Keratinocyte (primary cell): ENCODE data around the gene CAMKMT. TPM values are rescaled to one million over a fixed set of nuclear protein-coding genes. Genes with fewer than 3 reads are reported as not detected.
A peak's percentile ranks its signal among the peaks of the same experiment; 100 is the strongest.

Experiments
- DNase-seq: peaks from one replicate; pipeline ENCODE4 v3.0.0-alpha.2; 2011; ENCODE audit warnings: low read depth, missing footprints, low spot score
- FAIRE-seq: peaks from 2 replicates; lab custom pipeline; 2011; peaks lifted over from hg19 to GRCh38; lab: Jason Lieb, UNC
- H2AFZ ChIP-seq: 2 replicates; pipeline ENCODE4 v1.6.0; 2012; ENCODE audit warnings: low read length, control low read depth, inconsistent platforms; ENCODE audit not compliant: control insufficient read depth
- H3K27ac ChIP-seq: 2 replicates; pipeline ENCODE4 v1.5.1; 2011; ENCODE audit warnings: low read length; ENCODE audit not compliant: control insufficient read depth, insufficient read depth
- H3K27me3 ChIP-seq: 3 replicates; pipeline ENCODE4 v1.6.0; 2011; ENCODE audit warnings: low read length; ENCODE audit not compliant: control insufficient read depth, insufficient read depth; ENCODE audit errors: extremely low read depth
- H3K36me3 ChIP-seq, 2 experiments: 2 replicates in 1 of 2; 3 replicates in 1 of 2; pipeline ENCODE4 v1.5.1; 2011; ENCODE audit warnings: low read length in 2 of 2, mild to moderate bottlenecking in 1 of 2; ENCODE audit not compliant: control insufficient read depth in 2 of 2, insufficient read depth in 2 of 2; ENCODE audit errors: extremely low read depth in 1 of 2
- H3K4me1 ChIP-seq: 3 replicates; pipeline ENCODE4 v1.5.1; 2011; ENCODE audit warnings: low read length; ENCODE audit not compliant: control insufficient read depth, insufficient read depth; ENCODE audit errors: extremely low read depth
- H3K4me2 ChIP-seq: 3 replicates; pipeline ENCODE4 v1.6.0; 2011; ENCODE audit warnings: low read depth, low read length; ENCODE audit not compliant: control insufficient read depth, insufficient read depth; ENCODE audit errors: extremely low read depth
- H3K4me3 ChIP-seq, 3 experiments: fragments of 200-600 bp in 1 of 3; sonication (generic) in 1 of 3; 2 replicates in 2 of 3; 3 replicates in 1 of 3; pipeline ENCODE4 v1.5.1; 2011 to 2016; ENCODE audit warnings: low read length in 3 of 3, mild to moderate bottlenecking in 3 of 3, control low read depth in 2 of 3, inconsistent platforms in 1 of 3, low read depth in 1 of 3, mixed read lengths in 1 of 3, mixed run types in 1 of 3, moderate library complexity in 1 of 3; ENCODE audit not compliant: control insufficient read depth in 2 of 3, insufficient read depth in 2 of 3; ENCODE audit errors: extremely low read depth in 1 of 3
- H3K79me2 ChIP-seq: 2 replicates; pipeline ENCODE4 v1.6.0; 2012; ENCODE audit warnings: low read length; ENCODE audit not compliant: control insufficient read depth, insufficient read depth
- H3K9ac ChIP-seq: 3 replicates; pipeline ENCODE4 v1.6.0; 2011; ENCODE audit warnings: low read length; ENCODE audit not compliant: control insufficient read depth, insufficient read depth; ENCODE audit errors: extremely low read depth
- H3K9me1 ChIP-seq: 3 replicates; pipeline ENCODE4 v1.6.0; 2011; ENCODE audit warnings: low read length; ENCODE audit not compliant: control insufficient read depth, insufficient read depth; ENCODE audit errors: extremely low read depth
- H3K9me3 ChIP-seq: 2 replicates; pipeline ENCODE4 v1.5.1; 2012; ENCODE audit warnings: low read depth, low read length; ENCODE audit not compliant: control insufficient read depth
- H4K20me1 ChIP-seq: 3 replicates; pipeline ENCODE4 v1.6.0; 2011; ENCODE audit warnings: low read length; ENCODE audit not compliant: control insufficient read depth, insufficient read depth; ENCODE audit errors: extremely low read depth
- CTCF ChIP-seq, 3 experiments: IDR thresholded peaks in 1 of 3; conservative IDR thresholded peaks in 1 of 3; optimal IDR thresholded peaks in 1 of 3; 2 replicates in 2 of 3; 3 replicates in 1 of 3; pipeline versions ENCODE3 to v1.5.1; 2011; ENCODE audit warnings: low read length in 3 of 3, mild to moderate bottlenecking in 3 of 3, moderate library complexity in 2 of 3, control low read depth in 1 of 3, inconsistent platforms in 1 of 3; ENCODE audit not compliant: insufficient read depth in 2 of 3; ENCODE audit errors: extremely low read depth in 1 of 3
- EZH2 ChIP-seq: IDR thresholded peaks from one replicate; pipeline ENCODE4 v1.6.1; 2012; ENCODE audit warnings: inconsistent platforms, mild to moderate bottlenecking, low read length, moderate library complexity
- dilution Hi-C: fragments of 300-500 bp; cut with MboI; formaldehyde crosslinking; loops from one replicate; pipeline ENCODE4 v1.7.0; 2020; ENCODE audit warnings: low sequenced_read_pairs; ENCODE audit not compliant: extremely low pct_ligation_motif_present
- polyA plus RNA-seq, 5 experiments: library from polyadenylated mRNA; depleted of rRNA in 3 of 5; stranded (reverse) in 3 of 5; stranded (forward) in 1 of 5; unstranded in 1 of 5; fragments of >200 nt; gene quantifications; 1 replicate in 1 of 5; 2 replicates in 3 of 5; 3 replicates in 1 of 5; pipeline versions ENCODE4 v1.2.1 to v1.2.3, GENCODE V29; 2011 to 2012; ENCODE audit warnings: missing spikeins in 2 of 5, low read depth in 1 of 5, low replicate concordance in 1 of 5

The CAMKMT gene
- polyA plus RNA-seq, 1 donor (not counting 4 experiments of a cell fraction or from before 2014, with no cell fraction given), result 9.9 TPM

GRCh38 chr2:44450082-44450481 lies 88.3 kb downstream of the CAMKMT start:
- DNase-seq (no peak), FAIRE-seq (peak; percentile 17)
- Histone ChIP-seq H3K9me3 (no peaks in the 10 kb centered on the region), H3K27ac (no peak overlapping the region), H4K20me1 (no peaks in the 10 kb centered on the region), H3K79me2 (no peaks in the 10 kb centered on the region), H3K9ac (no peak overlapping the region), H3K4me1 (no peaks in the 10 kb centered on the region), H3K4me3 (no peak overlapping the region), H2AFZ (no peak overlapping the region), H3K36me3 (no peaks in the 10 kb centered on the region), H3K4me2 (no peak overlapping the region), H3K9me1 (no peaks in the 10 kb centered on the region), H3K27me3 (no peaks in the 10 kb centered on the region)
- TF ChIP-seq CTCF (optimal IDR thresholded peaks at IDR 0.05 in 1 of 3, IDR thresholded peaks at IDR 0.05 in 1 of 3, conservative IDR thresholded peaks at IDR 0.05 in 1 of 3; ENCODE audit: extremely low read depth in 1 of 3, insufficient read depth in 2 of 3, low read length in 3 of 3) (no peak), EZH2 (no peak)
- dilution Hi-C loops, result no loop called here

GRCh38 chr2:44450806-44451205 lies 89.1 kb downstream of the CAMKMT start:
- DNase-seq, result no peak
- Histone ChIP-seq H3K4me3 (no peak overlapping the region), H3K9me3 (no peaks in the 10 kb centered on the region), H3K79me2 (no peaks in the 10 kb centered on the region), H3K9me1 (no peaks in the 10 kb centered on the region), H3K4me2 (no peak overlapping the region), H3K36me3 (no peaks in the 10 kb centered on the region), H3K9ac (no peak overlapping the region), H2AFZ (no peak overlapping the region), H3K4me1 (no peaks in the 10 kb centered on the region), H3K27me3 (no peaks in the 10 kb centered on the region), H3K27ac (no peak overlapping the region), H4K20me1 (no peaks in the 10 kb centered on the region)
- FAIRE-seq, result no peak
- dilution Hi-C loops, result no loop called here
- TF ChIP-seq EZH2, result no peak
- TF ChIP-seq CTCF (optimal IDR thresholded peaks at IDR 0.05 in 1 of 3, IDR thresholded peaks at IDR 0.05 in 1 of 3, conservative IDR thresholded peaks at IDR 0.05 in 1 of 3; ENCODE audit: extremely low read depth in 1 of 3, insufficient read depth in 2 of 3, low read length in 3 of 3), result no peak
